CD14-positive monocyte (primary cell): ENCODE results near the gene HLA-A. TPM values are rescaled to one million over a fixed set of nuclear protein-coding genes. Genes with fewer than 3 reads are reported as not detected.

Experiments
- DNase-seq, 3 donors: peaks; one replicate each; pipeline ENCODE4 v3.0.0-alpha.2; 2011 to 2022
- H2AFZ ChIP-seq: 2 replicates; pipeline ENCODE4 v1.6.0; 2012; ENCODE audit warnings: mild to moderate bottlenecking, low read depth, low read length, inconsistent platforms; ENCODE audit not compliant: insufficient read depth, poor library complexity, severe bottlenecking
- H3K27ac ChIP-seq, 2 donors: 1 replicate in 1 of 2; 2 replicates in 1 of 2; pipeline ENCODE4 v1.5.1; 2012 to 2013; ENCODE audit warnings: low read length in 2 of 2, control low read depth in 1 of 2, inconsistent platforms in 1 of 2, low read depth in 1 of 2, mild to moderate bottlenecking in 1 of 2
- H3K27me3 ChIP-seq, 2 donors: one replicate each; pipeline versions ENCODE4 v1.6.0 to v1.6.1; 2011 to 2013; ENCODE audit warnings: low read length in 2 of 2; ENCODE audit not compliant: control insufficient read depth in 2 of 2, insufficient read depth in 2 of 2
- H3K36me3 ChIP-seq, 2 donors: replicated peaks in 1 of 2; 1 replicate in 1 of 2; 2 replicates in 1 of 2; pipeline versions ENCODE4 v1.5.1 to v1.6.1; 2012 to 2013; ENCODE audit warnings: low read length in 2 of 2, control low read depth in 1 of 2, inconsistent platforms in 1 of 2, mild to moderate bottlenecking in 1 of 2; ENCODE audit not compliant: insufficient read depth in 2 of 2, control insufficient read depth in 1 of 2
- H3K4me1 ChIP-seq, 2 donors: 1 replicate in 1 of 2; 2 replicates in 1 of 2; pipeline versions ENCODE4 v1.5.1 to v1.6.1; 2012 to 2013; ENCODE audit warnings: low read length in 2 of 2, control low read depth in 1 of 2, inconsistent platforms in 1 of 2, mild to moderate bottlenecking in 1 of 2, moderate library complexity in 1 of 2; ENCODE audit not compliant: insufficient read depth in 2 of 2, control insufficient read depth in 1 of 2
- H3K4me2 ChIP-seq: replicated peaks from 2 replicates; pipeline ENCODE3; 2012; ENCODE audit warnings: low read length, moderate library complexity, mild to moderate bottlenecking; ENCODE audit not compliant: poor library complexity, severe bottlenecking; ENCODE audit errors: extremely low read depth
- H3K4me3 ChIP-seq, 3 experiments: fragments of 200-600 bp in 1 of 3; sonication (generic) in 1 of 3; replicated peaks in 1 of 3; 1 replicate in 2 of 3; 2 replicates in 1 of 3; pipeline ENCODE4 v1.5.1; 2011 to 2013; ENCODE audit warnings: low read length in 3 of 3, mild to moderate bottlenecking in 3 of 3, control low read depth in 2 of 3, low read depth in 2 of 3, inconsistent platforms in 1 of 3, moderate library complexity in 1 of 3
- H3K79me2 ChIP-seq: 2 replicates; pipeline ENCODE4 v1.6.0; 2012; ENCODE audit warnings: mild to moderate bottlenecking, control low read depth, inconsistent platforms, low read length, moderate library complexity; ENCODE audit not compliant: insufficient read depth
- H3K9ac ChIP-seq: 2 replicates; pipeline ENCODE4 v1.6.0; 2017; ENCODE audit warnings: low read length, mild to moderate bottlenecking; ENCODE audit not compliant: insufficient read depth, poor library complexity, severe bottlenecking
- H3K9me3 ChIP-seq, 2 donors: replicated peaks in 1 of 2; 1 replicate in 1 of 2; 2 replicates in 1 of 2; pipeline versions ENCODE4 v1.5.1 to v1.6.1; 2012 to 2013; ENCODE audit warnings: low read length in 2 of 2, control low read depth in 1 of 2; ENCODE audit not compliant: control insufficient read depth in 1 of 2, insufficient read depth in 1 of 2
- H4K20me1 ChIP-seq: 2 replicates; pipeline ENCODE4 v1.6.0; 2012; ENCODE audit warnings: mild to moderate bottlenecking, low read length, control low read depth, moderate library complexity; ENCODE audit not compliant: insufficient read depth
- H3K27ac Mint-ChIP-seq, 7 donors: one replicate each; pipeline ENCODE4 v1.8.0; 2020; ENCODE audit warnings: mild to moderate bottlenecking in 7 of 7, mixed read lengths in 7 of 7, moderate library complexity in 6 of 7, inconsistent platforms in 2 of 7
- H3K27me3 Mint-ChIP-seq, 3 donors: one replicate each; pipeline ENCODE4 v1.8.0; 2021 to 2022; ENCODE audit warnings: low read depth in 3 of 3, mild to moderate bottlenecking in 3 of 3, mixed read lengths in 3 of 3, moderate library complexity in 3 of 3, inconsistent platforms in 1 of 3
- H3K36me3 Mint-ChIP-seq, 2 donors: one replicate each; pipeline ENCODE4 v1.8.0; 2020; ENCODE audit warnings: mixed read lengths in 2 of 2, inconsistent platforms in 1 of 2, mild to moderate bottlenecking in 1 of 2
- H3K4me1 Mint-ChIP-seq: one replicate; pipeline ENCODE4 v1.8.0; 2020; ENCODE audit warnings: mild to moderate bottlenecking, mixed read lengths
- H3K4me3 Mint-ChIP-seq, 2 donors: one replicate each; pipeline ENCODE4 v1.8.0; 2020; ENCODE audit warnings: mild to moderate bottlenecking in 2 of 2, mixed read lengths in 2 of 2, moderate library complexity in 1 of 2
- H3K9me3 Mint-ChIP-seq, 7 donors: one replicate each; pipeline ENCODE4 v1.8.0; 2020 to 2022; ENCODE audit warnings: mixed read lengths in 7 of 7, mild to moderate bottlenecking in 6 of 7, moderate library complexity in 6 of 7, inconsistent platforms in 2 of 7
- CTCF ChIP-seq: fragments of 200-600 bp; IDR thresholded peaks from one replicate; pipeline ENCODE4 v1.8.0; 2022; ENCODE audit warnings: antibody characterized with exemption, mild to moderate bottlenecking
- WGBS: methylation state at CpG from one replicate; pipeline ENCODE4 v1.1.5; 2013; ENCODE audit warnings: missing lambda C conversion rate; ENCODE audit not compliant: insufficient coverage; 5-methylcytosine and 5-hydroxymethylcytosine counted together
- intact Hi-C, 2 donors: fragments of 100-400 bp; cut with micrococcal nuclease; formaldehyde crosslinking; loops; one replicate each; pipeline versions ENCODE4 v1.15.0 to v1.15.1; 2023
- polyA plus RNA-seq, 3 donors: library from polyadenylated mRNA; depleted of rRNA in 1 of 3; unstranded in 2 of 3; stranded (reverse) in 1 of 3; fragments of 300-500 nt in 2 of 3; fragments of >200 nt in 1 of 3; fragmentation: Illumina TruSeq in 2 of 3; gene quantifications; 1 replicate in 2 of 3; 2 replicates in 1 of 3; pipeline ENCODE4 v1.2.3, GENCODE V29; 2012 to 2021

HLA-A gene
- polyA plus RNA-seq, 3 donors: 1,518 to 2,788 (median 1,574) TPM

- intact Hi-C loops: no loop called here
- H3K27ac ChIP-seq: no peak overlapping the region
- no peak overlapping the region for H2AFZ ChIP-seq
- peaks cover 20 to 27% of the 10 kb centered on the region in 2 donors for H3K4me1 ChIP-seq
- no peak overlapping the region for H3K9ac ChIP-seq
- H3K27ac Mint-ChIP-seq: no peak overlapping the region
- H3K4me1 Mint-ChIP-seq: peaks cover 38% of the 10 kb centered on the region
- no peaks in the 10 kb centered on the region for H4K20me1 ChIP-seq
- WGBS: 75% methylated on average over 1 of the region's 1 CpG
- H3K9me3 ChIP-seq: no peaks in the 10 kb centered on the region
- DNase-seq: no peak
- peaks cover 0 to 2% (median 0%) of the 10 kb centered on the region in 3 donors for H3K27me3 Mint-ChIP-seq
- no peak overlapping the region for H3K4me2 ChIP-seq
- H3K36me3 ChIP-seq: no peaks in the 10 kb centered on the region
- peaks cover 2 to 4% of the 10 kb centered on the region in 2 donors for H3K36me3 Mint-ChIP-seq
- no peaks in the 10 kb centered on the region for H3K27me3 ChIP-seq
- H3K4me3 Mint-ChIP-seq: no peak overlapping the region
- TF ChIP-seq CTCF: no peak
- no peaks in the 10 kb centered on the region for H3K79me2 ChIP-seq
- no peak overlapping the region for H3K4me3 ChIP-seq
- H3K9me3 Mint-ChIP-seq: peaks cover 0 to 3% (median 0%) of the 10 kb centered on the region in 7 donors
Measured at GRCh38 chr6:29958046-29958445, 15.7 kb downstream of the HLA-A start.

GRCh38 chr6:29958921-29959320 lies 16.6 kb downstream of the HLA-A start:
- H3K9me3 Mint-ChIP-seq: peaks cover 0 to 3% (median 0%) of the 10 kb centered on the region in 7 donors
- peak overlapping the region in 2 of 7 donors; percentile 26 to 51 for H3K27ac Mint-ChIP-seq
- no CpG with 5 or more reads among the region's 2 CpGs for WGBS
- H3K27me3 ChIP-seq: no peaks in the 10 kb centered on the region
- H3K4me3 Mint-ChIP-seq: peak overlapping the region in 1 of 2 donors; percentile 64
- peaks cover 43% of the 10 kb centered on the region for H3K4me1 Mint-ChIP-seq
- intact Hi-C loops: no loop called here
- H3K36me3 Mint-ChIP-seq: peaks cover 2 to 4% of the 10 kb centered on the region in 2 donors
- H3K4me3 ChIP-seq: no peak overlapping the region
- H3K27ac ChIP-seq: no peak overlapping the region
- no peak overlapping the region for H3K9ac ChIP-seq
- no peaks in the 10 kb centered on the region for H4K20me1 ChIP-seq
- H2AFZ ChIP-seq: no peak overlapping the region
- no peaks in the 10 kb centered on the region for H3K79me2 ChIP-seq
- no peaks in the 10 kb centered on the region for H3K36me3 ChIP-seq
- TF ChIP-seq CTCF: no peak
- H3K4me1 ChIP-seq: peaks cover 21 to 28% of the 10 kb centered on the region in 2 donors
- H3K27me3 Mint-ChIP-seq: peaks cover 0 to 2% (median 0%) of the 10 kb centered on the region in 3 donors
- H3K9me3 ChIP-seq: no peaks in the 10 kb centered on the region
- H3K4me2 ChIP-seq: no peak overlapping the region
- no peak for DNase-seq
